Testis (tissue), 3 donors: ENCODE measurements around the gene GCH1. TPM values are rescaled to one million over a fixed set of nuclear protein-coding genes. Genes with fewer than 3 reads are reported as not detected.

ENCODE experiments used
- DNase-seq: peaks from one replicate; pipeline ENCODE4 v3.0.0-alpha.2; 2019
- H3K27ac ChIP-seq, 2 donors: fragments of 200-600 bp; sonication (generic); one replicate each; pipeline ENCODE4 v1.5.1; 2019
- H3K27me3 ChIP-seq: fragments of 200-600 bp; sonication (generic); one replicate; pipeline ENCODE4 v1.5.1; 2019
- H3K36me3 ChIP-seq: fragments of 200-600 bp; sonication (generic); one replicate; pipeline ENCODE4 v1.5.1; 2017; ENCODE audit warnings: low read depth; ENCODE audit errors: missing control alignments
- H3K4me1 ChIP-seq: fragments of 200-600 bp; sonication (generic); one replicate; pipeline ENCODE4 v1.5.1; 2019
- H3K4me3 ChIP-seq, 2 donors: fragments of 200-600 bp; sonication (generic); one replicate each; pipeline ENCODE4 v1.5.1; 2017 to 2019
- H3K9me3 ChIP-seq: fragments of 200-600 bp; sonication (generic); one replicate; pipeline ENCODE4 v1.5.1; 2017
- POLR2A ChIP-seq: fragments of 450-650 bp; IDR thresholded peaks from one replicate; pipeline ENCODE4 v1.6.1; 2017; ENCODE audit warnings: antibody characterized with exemption, mild to moderate bottlenecking, moderate library complexity
- WGBS, 2 donors: methylation state at CpG; one replicate each; pipeline ENCODE4 v1.1.5; 2018; 5-methylcytosine and 5-hydroxymethylcytosine counted together
- intact Hi-C: fragments of 100-400 bp; cut with DNase I; formaldehyde crosslinking; loops from one replicate; pipeline ENCODE4 v1.15.1; 2023; ENCODE audit warnings: low total_unique reads
- polyA plus RNA-seq: library from polyadenylated mRNA; stranded (reverse); fragments of 350-450 nt; fragmentation: Illumina TruSeq; extraction: RNeasy Lipid Tissue Mini Kit (QIAGEN cat#74804); gene quantifications from one replicate; pipeline ENCODE4 v1.2.3, GENCODE V29; 2014; ENCODE audit warnings: low read depth, low replicate concordance; ENCODE audit not compliant: insufficient read depth
- total RNA-seq, 2 donors: library from RNA; depleted of rRNA; stranded (reverse); fragments of >200 nt; gene quantifications; one replicate each; pipeline ENCODE4 v1.2.3, GENCODE V29; 2016
- TF ChIP-seq, protein P1 (sequence below), 3 experiments: fragments of 450-650 bp in 2 of 3; fragments of 200-600 bp in 1 of 3; sonication (generic) in 1 of 3; IDR thresholded peaks; one replicate each; pipeline ENCODE4 v1.5.1; 2016 to 2019; ENCODE audit warnings: antibody characterized with exemption in 3 of 3, mild to moderate bottlenecking in 2 of 3, moderate library complexity in 1 of 3

Gene GCH1
- total and polyA plus RNA-seq, 3 donors from 2014 or later, result 8.8 to 15.8 (median 11.3) TPM

DNA sequence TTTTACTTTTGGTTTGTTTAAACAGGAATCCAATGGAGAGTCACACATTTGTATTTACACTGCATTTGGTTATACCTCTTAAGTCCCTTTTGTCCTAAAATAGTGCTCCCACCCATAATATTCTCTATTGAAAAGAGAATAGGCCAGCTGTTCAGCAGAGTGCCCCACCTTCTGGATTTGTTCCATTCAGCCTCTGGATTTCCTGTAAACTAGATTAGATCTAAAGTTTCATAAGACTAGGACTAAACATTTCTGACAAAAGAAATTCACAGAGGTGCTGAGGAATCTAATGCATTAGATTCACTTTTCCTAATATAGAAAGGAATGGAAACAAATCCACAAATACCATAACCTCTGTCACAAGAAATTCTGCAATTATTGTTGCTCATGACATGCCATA lies 38.1 kb downstream of the GCH1 start:
- Histone ChIP-seq H3K4me1 (no peaks in the 10 kb centered on the region), H3K27ac (no peak overlapping the region), H3K9me3 (no peaks in the 10 kb centered on the region), H3K4me3 (no peak overlapping the region), H3K27me3 (no peaks in the 10 kb centered on the region), H3K36me3 (no peaks in the 10 kb centered on the region)
- DNase-seq, result no peak
- intact Hi-C loops, result no loop called here
- TF ChIP-seq, protein P1, sequence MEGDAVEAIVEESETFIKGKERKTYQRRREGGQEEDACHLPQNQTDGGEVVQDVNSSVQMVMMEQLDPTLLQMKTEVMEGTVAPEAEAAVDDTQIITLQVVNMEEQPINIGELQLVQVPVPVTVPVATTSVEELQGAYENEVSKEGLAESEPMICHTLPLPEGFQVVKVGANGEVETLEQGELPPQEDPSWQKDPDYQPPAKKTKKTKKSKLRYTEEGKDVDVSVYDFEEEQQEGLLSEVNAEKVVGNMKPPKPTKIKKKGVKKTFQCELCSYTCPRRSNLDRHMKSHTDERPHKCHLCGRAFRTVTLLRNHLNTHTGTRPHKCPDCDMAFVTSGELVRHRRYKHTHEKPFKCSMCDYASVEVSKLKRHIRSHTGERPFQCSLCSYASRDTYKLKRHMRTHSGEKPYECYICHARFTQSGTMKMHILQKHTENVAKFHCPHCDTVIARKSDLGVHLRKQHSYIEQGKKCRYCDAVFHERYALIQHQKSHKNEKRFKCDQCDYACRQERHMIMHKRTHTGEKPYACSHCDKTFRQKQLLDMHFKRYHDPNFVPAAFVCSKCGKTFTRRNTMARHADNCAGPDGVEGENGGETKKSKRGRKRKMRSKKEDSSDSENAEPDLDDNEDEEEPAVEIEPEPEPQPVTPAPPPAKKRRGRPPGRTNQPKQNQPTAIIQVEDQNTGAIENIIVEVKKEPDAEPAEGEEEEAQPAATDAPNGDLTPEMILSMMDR (IDR thresholded peaks at IDR 0.05), result no peak
- TF ChIP-seq POLR2A, result no peak

DNA sequence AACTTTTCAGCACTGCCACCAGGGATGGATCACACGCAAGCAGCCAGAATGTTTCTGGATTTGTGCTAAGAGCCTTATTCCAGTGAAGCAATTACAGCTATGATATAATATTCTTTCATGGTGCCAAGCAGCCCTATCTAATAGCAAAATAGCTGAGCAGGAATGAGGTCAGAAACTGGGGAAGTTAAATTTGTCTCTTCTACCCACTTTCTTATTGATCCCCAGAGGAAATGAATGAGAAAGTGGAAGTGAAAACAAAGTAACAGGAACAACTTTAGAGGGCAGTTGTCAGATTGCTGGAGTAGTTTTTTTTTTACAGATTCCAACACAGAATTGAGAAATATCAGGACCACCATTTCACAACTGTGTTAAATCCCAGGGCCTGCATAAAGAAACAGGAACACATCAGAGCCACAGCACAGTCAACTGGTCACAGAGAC lies 44.8 kb downstream of the GCH1 start:
- DNase-seq, result no peak

DNA sequence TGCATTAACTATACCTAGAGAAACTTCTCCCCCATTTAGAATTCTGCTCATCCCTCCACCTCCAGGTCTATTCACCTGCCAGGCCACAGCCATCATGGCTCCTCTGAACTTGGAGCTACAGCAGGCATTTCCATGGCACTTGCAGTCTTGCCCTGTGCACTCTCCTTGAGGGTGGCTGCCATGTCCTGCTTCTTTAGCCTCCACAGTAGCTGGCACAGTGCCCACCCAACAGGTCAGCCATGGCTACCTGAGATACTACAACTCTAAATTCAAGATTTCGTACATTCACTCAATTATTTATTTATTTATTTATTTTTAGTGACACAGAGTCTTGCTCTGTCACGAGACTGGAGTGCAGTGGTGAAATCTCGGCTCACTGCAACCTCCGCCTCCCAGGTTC lies 46.5 kb downstream of the GCH1 start:
- Histone ChIP-seq H3K4me3 (no peak overlapping the region), H3K4me1 (no peaks in the 10 kb centered on the region), H3K27ac (no peak overlapping the region), H3K9me3 (no peaks in the 10 kb centered on the region), H3K27me3 (no peaks in the 10 kb centered on the region), H3K36me3 (no peaks in the 10 kb centered on the region)
- 94 to 97% methylated on average over 4 of the region's 4 CpGs for WGBS, 2 donors
- TF ChIP-seq, protein P1 (IDR thresholded peaks at IDR 0.05), result no peak
- no peak for TF ChIP-seq POLR2A
- no peak for DNase-seq
- intact Hi-C loops, result no loop called here

More for the DNA sequence above, 44.8 kb downstream of the GCH1 start:
- Histone ChIP-seq H3K27ac (no peak overlapping the region), H3K36me3 (no peaks in the 10 kb centered on the region), H3K9me3 (no peaks in the 10 kb centered on the region), H3K4me1 (no peaks in the 10 kb centered on the region), H3K4me3 (no peak overlapping the region), H3K27me3 (no peaks in the 10 kb centered on the region)
- 53 to 71% methylated on average over 1 of the region's 1 CpG for WGBS, 2 donors
- TF ChIP-seq, protein P1 (IDR thresholded peaks at IDR 0.05), result no peak
- no peak for TF ChIP-seq POLR2A
- intact Hi-C loops, result no loop called here

DNA sequence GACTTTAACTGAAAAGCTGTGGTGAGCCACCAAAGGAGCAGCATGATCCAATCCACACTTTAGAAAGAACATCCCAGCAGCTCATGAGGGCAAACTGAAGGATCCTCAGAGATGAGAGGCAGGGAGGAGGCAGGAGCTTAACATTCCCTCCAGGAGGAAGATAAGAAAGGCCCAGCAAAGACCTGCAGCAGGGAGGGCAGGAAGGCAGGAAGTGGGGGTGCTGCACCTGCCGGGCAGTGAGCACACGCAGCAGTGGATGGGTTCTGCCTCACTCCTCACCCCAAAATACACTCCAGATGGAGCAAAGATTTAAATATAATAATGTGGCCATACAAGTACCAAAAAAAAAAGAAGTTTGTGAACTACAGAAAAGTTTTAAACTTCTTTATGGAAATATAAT lies 48.4 kb downstream of the GCH1 start:
- Histone ChIP-seq H3K27ac (no peak overlapping the region), H3K36me3 (no peaks in the 10 kb centered on the region), H3K4me1 (no peaks in the 10 kb centered on the region), H3K9me3 (no peaks in the 10 kb centered on the region), H3K4me3 (no peak overlapping the region), H3K27me3 (no peaks in the 10 kb centered on the region)
- 67 to 69% methylated on average over 2 of the region's 2 CpGs for WGBS, 2 donors
- intact Hi-C loops, result no loop called here
- TF ChIP-seq POLR2A, result no peak
- TF ChIP-seq, protein P1 (IDR thresholded peaks at IDR 0.05), result no peak
- DNase-seq, result no peak

DNA sequence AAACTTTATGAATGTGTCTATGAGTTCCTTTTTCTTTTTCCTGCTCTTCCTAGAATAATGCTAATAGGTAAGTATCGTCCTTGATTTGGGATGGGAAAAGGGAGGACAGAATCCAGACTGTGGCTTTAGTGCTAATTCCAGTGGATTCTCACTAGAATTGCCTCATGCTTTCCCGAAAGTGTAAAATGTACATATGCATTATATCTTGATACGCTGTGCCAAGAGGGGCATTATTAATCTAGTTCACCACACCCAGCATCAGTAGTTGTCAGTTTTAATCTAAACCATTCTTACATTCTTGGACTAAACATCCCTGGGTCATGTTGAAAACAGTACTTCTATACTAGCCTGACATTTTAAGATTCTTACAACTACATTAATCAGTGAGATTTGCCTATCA lies 49.3 kb downstream of the GCH1 start:
- Histone ChIP-seq H3K4me3 (no peak overlapping the region), H3K4me1 (no peaks in the 10 kb centered on the region), H3K36me3 (no peaks in the 10 kb centered on the region), H3K27me3 (no peaks in the 10 kb centered on the region), H3K27ac (no peak overlapping the region), H3K9me3 (no peaks in the 10 kb centered on the region)
- DNase-seq, result no peak
- intact Hi-C loops, result no loop called here
- TF ChIP-seq, protein P1 (IDR thresholded peaks at IDR 0.05), result no peak
- no peak for TF ChIP-seq POLR2A
- WGBS, 2 donors, result 95 to 97% methylated on average over 3 of the region's 3 CpGs
